Dedifferentiated amniotic fluid mesenchymal stem cell (primary cell): ENCODE measurements around the gene ARID5A.

Experiments used
- DNase-seq: peaks from one replicate; pipeline ENCODE4 v3.0.0-alpha.2; 2016; ENCODE audit errors: extremely low spot score

ARID5A gene

GRCh38 chr2:96601382-96602292 is 65.1 kb downstream of the ARID5A start:
- DNase-seq, result no peak
